GM18526 (cell line): Measurements from ENCODE around the gene HTR2C.

Experiments used
- POLR2A ChIP-seq: IDR thresholded peaks from 3 replicates; pipeline ENCODE4 v1.6.1; 2011; ENCODE audit not compliant: insufficient read length; ENCODE audit errors: extremely low read depth

The HTR2C gene

GRCh38 chrX:114889481-114889880 is 305.6 kb downstream of the HTR2C start:
- TF ChIP-seq POLR2A: no peak

DNA sequence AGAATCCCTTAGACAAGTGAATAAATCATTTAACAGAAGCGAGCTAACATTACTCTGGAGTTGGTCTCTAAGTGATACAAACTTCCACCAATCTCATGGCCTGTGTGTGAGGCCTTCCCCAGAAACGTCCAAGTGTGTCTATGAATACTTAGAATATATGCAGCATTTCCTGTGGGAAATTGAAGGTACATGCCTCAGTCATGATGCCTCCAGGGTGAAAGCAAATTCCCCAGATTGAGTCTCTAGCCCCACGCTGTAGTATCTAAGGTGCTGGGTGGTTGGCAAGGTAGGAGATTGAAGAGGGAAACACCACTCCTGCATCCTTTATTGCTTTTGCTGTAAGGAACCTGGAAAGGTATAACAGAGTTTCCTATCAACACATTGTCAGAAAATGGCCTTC is 319.7 kb downstream of the HTR2C start:
- no peak for TF ChIP-seq POLR2A

- no peak for TF ChIP-seq POLR2A
Measured at GRCh38 chrX:114905251-114905650, 321.4 kb downstream of the HTR2C start.

DNA sequence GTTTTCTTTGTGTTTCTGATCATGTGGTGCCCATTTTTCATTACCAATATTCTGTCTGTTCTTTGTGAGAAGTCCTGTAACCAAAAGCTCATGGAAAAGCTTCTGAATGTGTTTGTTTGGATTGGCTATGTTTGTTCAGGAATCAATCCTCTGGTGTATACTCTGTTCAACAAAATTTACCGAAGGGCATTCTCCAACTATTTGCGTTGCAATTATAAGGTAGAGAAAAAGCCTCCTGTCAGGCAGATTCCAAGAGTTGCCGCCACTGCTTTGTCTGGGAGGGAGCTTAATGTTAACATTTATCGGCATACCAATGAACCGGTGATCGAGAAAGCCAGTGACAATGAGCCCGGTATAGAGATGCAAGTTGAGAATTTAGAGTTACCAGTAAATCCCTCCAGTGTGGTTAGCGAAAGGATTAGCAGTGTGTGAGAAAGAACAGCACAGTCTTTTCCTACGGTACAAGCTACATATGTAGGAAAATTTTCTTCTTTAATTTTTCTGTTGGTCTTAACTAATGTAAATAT is 323.2 kb downstream of the HTR2C start:
- no peak for TF ChIP-seq POLR2A

GRCh38 chrX:114924423-114924822 is 340.5 kb downstream of the HTR2C start:
- no peak for TF ChIP-seq POLR2A

DNA sequence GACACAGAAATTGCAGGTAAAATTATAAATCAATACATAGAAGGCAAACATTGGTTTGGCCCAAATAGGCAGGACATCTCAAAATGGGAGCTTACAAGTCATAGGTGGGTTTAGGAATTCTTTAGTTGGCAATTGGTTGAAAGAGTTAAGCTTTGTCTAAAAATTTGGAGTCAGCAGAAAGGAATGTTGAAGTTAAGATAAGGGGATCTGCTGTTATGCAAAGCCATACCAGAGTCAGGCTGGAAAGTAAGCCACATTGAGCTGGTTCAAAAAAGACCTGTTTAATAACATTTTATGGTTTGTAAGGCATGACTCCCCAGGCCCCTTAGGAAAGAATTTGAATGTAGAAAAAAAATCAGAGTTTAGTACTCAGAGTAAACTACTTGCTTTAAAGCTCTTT is 341.0 kb downstream of the HTR2C start:
- no peak for TF ChIP-seq POLR2A

DNA sequence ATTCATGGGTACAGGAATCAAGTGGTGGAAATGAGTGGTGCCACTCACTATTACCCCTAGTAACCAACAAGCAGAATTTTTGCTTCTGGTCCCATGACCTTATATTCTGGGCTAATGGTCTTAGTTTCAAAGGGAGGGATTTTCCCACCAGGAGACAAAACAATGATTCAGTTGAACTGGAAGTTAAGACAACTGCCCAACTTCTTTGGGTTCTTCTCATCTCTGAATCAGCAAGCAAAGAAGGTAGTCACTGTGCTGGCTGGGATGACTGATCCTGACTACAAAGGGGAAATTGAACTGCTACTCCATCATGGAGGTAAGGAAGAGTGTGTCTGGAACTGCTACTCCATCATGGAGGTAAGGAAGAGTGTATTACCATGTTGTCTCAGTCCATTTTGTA is 346.3 kb downstream of the HTR2C start:
- TF ChIP-seq POLR2A: no peak

DNA sequence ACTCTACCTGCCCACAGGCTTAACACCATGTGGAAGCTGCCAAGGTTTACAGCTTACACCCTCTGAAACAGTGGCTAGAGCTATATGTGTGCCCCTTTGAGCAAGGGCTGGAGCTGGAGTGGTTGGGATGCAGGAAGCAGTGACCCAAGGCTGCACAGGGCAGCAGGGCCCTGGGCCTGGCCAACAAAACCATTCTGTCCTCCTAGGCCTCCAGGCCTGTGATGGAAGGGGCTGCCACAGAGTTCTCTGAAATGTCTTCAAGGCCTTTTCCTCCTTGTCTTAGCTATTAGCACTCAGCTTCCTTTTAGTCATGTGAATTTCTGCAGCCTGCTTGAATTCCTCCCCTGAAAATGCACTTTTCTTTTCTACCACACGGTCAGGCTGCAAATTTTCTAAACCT is 348.7 kb downstream of the HTR2C start:
- no peak for TF ChIP-seq POLR2A

DNA sequence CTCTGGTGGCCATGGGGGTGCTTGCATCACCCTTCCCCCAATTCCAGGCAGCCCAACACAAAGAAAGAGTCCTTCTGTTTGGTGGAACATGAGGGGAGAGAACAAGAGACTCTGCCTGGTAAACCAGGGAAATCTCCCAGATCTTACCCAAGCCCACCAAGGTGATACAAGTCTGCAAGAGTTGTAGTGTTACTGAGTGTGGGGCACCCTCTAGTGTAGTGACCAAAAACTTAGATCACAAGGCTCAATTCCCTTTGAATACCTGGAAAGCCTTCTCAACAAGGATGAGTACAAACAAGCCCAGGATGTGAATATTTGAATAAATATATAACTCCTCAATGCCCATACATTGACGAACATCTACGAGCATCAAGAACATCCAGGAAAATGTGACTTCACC is 368.8 kb downstream of the HTR2C start:
- no peak for TF ChIP-seq POLR2A
